Kidney tubule cell (primary cell): ENCODE results near the gene SPSB2.
A peak's percentile ranks its signal among the peaks of the same experiment; 100 is the strongest.
"Not testable (repeated sequence)": the region's sequence is repeated elsewhere in the genome, so short reads cannot be mapped to it uniquely, and the experiment has no call there.

Source experiments
- DNase-seq: peaks from one replicate; pipeline ENCODE4 v3.0.0-alpha.2; 2018; ENCODE audit warnings: low spot score

Gene SPSB2

GRCh38 chr12:6870304-6870703 lies 2.8 kb downstream of the SPSB2 start:
- DNase-seq, result not testable (repeated sequence)

GRCh38 chr12:6869049-6870021 lies 3.8 kb downstream of the SPSB2 start:
- peak; percentile 84 for DNase-seq

GRCh38 chr12:6868211-6869048 lies 4.7 kb downstream of the SPSB2 start:
- no peak for DNase-seq

- peak; percentile 88 for DNase-seq
These were observed 5.5 kb downstream of the SPSB2 start, which contains the start of gene TPI1 for GRCh38 chr12:6867413-6868210. Gene TPI1 (plus strand): TSS chr12:6867531. CDS start chr12:6867567, 36 bp downstream.

GRCh38 chr12:6866920-6867412 lies 6.1 kb downstream of the SPSB2 start:
- DNase-seq, result no peak

- DNase-seq, result no peak
These were observed 6.8 kb downstream of the SPSB2 start for GRCh38 chr12:6866163-6866919.

GRCh38 chr12:6865307-6865706 lies 7.8 kb downstream of the SPSB2 start:
- DNase-seq, result not testable (repeated sequence)

GRCh38 chr12:6863586-6864321 lies 9.3 kb downstream of the SPSB2 start:
- no peak for DNase-seq

- no peak for DNase-seq
These were observed 10.1 kb downstream of the SPSB2 start for GRCh38 chr12:6863033-6863432.

GRCh38 chr12:6861391-6861790 lies 11.7 kb downstream of the SPSB2 start:
- DNase-seq, result no peak

GRCh38 chr12:6860942-6861341 lies 12.2 kb downstream of the SPSB2 start:
- no peak for DNase-seq

GRCh38 chr12:6860116-6860515 lies 13.0 kb downstream of the SPSB2 start:
- DNase-seq, result no peak

- no peak for DNase-seq
These were observed 14.3 kb downstream of the SPSB2 start for GRCh38 chr12:6858799-6859198.

GRCh38 chr12:6855322-6855721 lies 17.8 kb downstream of the SPSB2 start:
- no peak for DNase-seq

GRCh38 chr12:6854036-6854435 lies 19.1 kb downstream of the SPSB2 start:
- DNase-seq, result no peak

- no peak for DNase-seq
These were observed 19.5 kb downstream of the SPSB2 start for GRCh38 chr12:6853626-6854025.

GRCh38 chr12:6852651-6853354 lies 20.3 kb downstream of the SPSB2 start:
- peak; percentile 70 for DNase-seq

- DNase-seq, result peak; percentile 100
These were observed 21.0 kb downstream of the SPSB2 start, which contains the start of gene USP5 for GRCh38 chr12:6851921-6852650. Gene USP5 (plus strand): TSS chr12:6852150. CDS start chr12:6852180, 30 bp downstream.
